HepG2 (cell line): ENCODE results near the gene SECTM1. TPM values are rescaled to one million over a fixed set of nuclear protein-coding genes. Genes with fewer than 3 reads are reported as not detected.

Experiments used
- ARID2 ChIP-seq: sonication (generic); formaldehyde crosslinking; IDR thresholded peaks from 2 replicates; pipeline ENCODE4 v1.8.1; 2022; ENCODE audit warnings: mild to moderate bottlenecking, missing genetic modification reagents, borderline replicate concordance
- MED1 ChIP-seq: sonication (generic); formaldehyde crosslinking; IDR thresholded peaks from 2 replicates; pipeline ENCODE4 v1.4.0; 2020; ENCODE audit warnings: missing genetic modification reagents
- SOX13 ChIP-seq, 3 experiments: fragments of 450-650 bp in 1 of 3; sonication (generic) in 1 of 3; formaldehyde crosslinking in 1 of 3; IDR thresholded peaks in 2 of 3; conservative IDR thresholded peaks in 1 of 3; 2 replicates each; pipeline versions ENCODE4 v1.5.0 to v1.6.1; 2016 to 2020; ENCODE audit warnings: antibody characterized with exemption in 1 of 3, mild to moderate bottlenecking in 1 of 3, missing compliant biosample characterization in 1 of 3, missing genetic modification reagents in 1 of 3, moderate library complexity in 1 of 3
- TAF1 ChIP-seq: sonication (generic); formaldehyde crosslinking; IDR thresholded peaks from 2 replicates; pipeline ENCODE4 v1.4.0; 2020; ENCODE audit warnings: missing genetic modification reagents
- TARDBP ChIP-seq: sonication (generic); formaldehyde crosslinking; IDR thresholded peaks from 2 replicates; pipeline ENCODE4 v1.8.0; 2022; ENCODE audit warnings: mild to moderate bottlenecking, missing genetic modification reagents
- TRIM24 ChIP-seq: sonication (generic); formaldehyde crosslinking; IDR thresholded peaks from 2 replicates; pipeline ENCODE4 v1.8.0; 2022; ENCODE audit warnings: mild to moderate bottlenecking, missing genetic modification reagents
- ZNF101 ChIP-seq: sonication (generic); formaldehyde crosslinking; IDR thresholded peaks from 2 replicates; pipeline ENCODE4 v1.4.0; 2020; ENCODE audit warnings: mild to moderate bottlenecking, low read depth, missing genetic modification reagents, borderline replicate concordance
- ZNF451 ChIP-seq: sonication (generic); formaldehyde crosslinking; IDR thresholded peaks from 2 replicates; pipeline ENCODE4 v1.5.0; 2020; ENCODE audit warnings: mild to moderate bottlenecking, missing genetic modification reagents
- ZNF652 ChIP-seq: IDR thresholded peaks from 2 replicates; pipeline ENCODE4 v1.6.1; 2016; ENCODE audit warnings: low read depth, borderline replicate concordance
- polyA plus RNA-seq, 8 experiments: library from polyadenylated mRNA; depleted of rRNA in 3 of 8; stranded (reverse) in 7 of 8; unstranded in 1 of 8; fragments of >200 nt; fragmentation: Illumina TruSeq in 4 of 8; extraction: Trizol in 4 of 8; gene quantifications; 2 replicates each; pipeline versions ENCODE4 v1.2.1 to v1.2.3, GENCODE V29; 2011 to 2016; ENCODE audit warnings: low read depth in 4 of 8, missing spikeins in 1 of 8, mixed read lengths in 1 of 8; ENCODE audit not compliant: insufficient read depth in 1 of 8
- total RNA-seq, 5 experiments: library from RNA; depleted of rRNA; stranded (reverse); fragments of >200 nt; fragmentation: Illumina TruSeq; extraction: Trizol; gene quantifications; 2 replicates each; pipeline ENCODE4 v1.2.3, GENCODE V29; 2016; ENCODE audit warnings: low read depth in 1 of 5
- TF ChIP-seq, protein P1 (sequence below): IDR thresholded peaks from 2 replicates; pipeline ENCODE4 v1.6.1; 2016; ENCODE audit warnings: low read depth, control low read depth
- TF ChIP-seq, protein P2 (sequence below): sonication (generic); formaldehyde crosslinking; IDR thresholded peaks from 2 replicates; pipeline ENCODE4 v1.5.1; 2020; ENCODE audit warnings: mild to moderate bottlenecking, missing genetic modification reagents, borderline replicate concordance
- TF ChIP-seq, protein P3 (sequence below): sonication (generic); formaldehyde crosslinking; IDR thresholded peaks from 2 replicates; pipeline ENCODE4 v1.5.0; 2020; ENCODE audit warnings: mild to moderate bottlenecking, missing genetic modification reagents
- TF ChIP-seq, protein P4 (sequence below): sonication (generic); formaldehyde crosslinking; IDR thresholded peaks from 2 replicates; pipeline ENCODE4 v1.5.1; 2020; ENCODE audit warnings: mild to moderate bottlenecking, missing genetic modification reagents, moderate library complexity
- TF ChIP-seq, protein P5 (sequence below): sonication (generic); formaldehyde crosslinking; IDR thresholded peaks from 2 replicates; pipeline ENCODE4 v1.4.0; 2020; ENCODE audit warnings: missing genetic modification reagents, mild to moderate bottlenecking, borderline replicate concordance

The SECTM1 gene
- total and polyA plus RNA-seq, 2 of the 13 experiments (the other 11 are each of a cell fraction or from before 2014, with no cell fraction given): 3.5 to 5.3 TPM

DNA sequence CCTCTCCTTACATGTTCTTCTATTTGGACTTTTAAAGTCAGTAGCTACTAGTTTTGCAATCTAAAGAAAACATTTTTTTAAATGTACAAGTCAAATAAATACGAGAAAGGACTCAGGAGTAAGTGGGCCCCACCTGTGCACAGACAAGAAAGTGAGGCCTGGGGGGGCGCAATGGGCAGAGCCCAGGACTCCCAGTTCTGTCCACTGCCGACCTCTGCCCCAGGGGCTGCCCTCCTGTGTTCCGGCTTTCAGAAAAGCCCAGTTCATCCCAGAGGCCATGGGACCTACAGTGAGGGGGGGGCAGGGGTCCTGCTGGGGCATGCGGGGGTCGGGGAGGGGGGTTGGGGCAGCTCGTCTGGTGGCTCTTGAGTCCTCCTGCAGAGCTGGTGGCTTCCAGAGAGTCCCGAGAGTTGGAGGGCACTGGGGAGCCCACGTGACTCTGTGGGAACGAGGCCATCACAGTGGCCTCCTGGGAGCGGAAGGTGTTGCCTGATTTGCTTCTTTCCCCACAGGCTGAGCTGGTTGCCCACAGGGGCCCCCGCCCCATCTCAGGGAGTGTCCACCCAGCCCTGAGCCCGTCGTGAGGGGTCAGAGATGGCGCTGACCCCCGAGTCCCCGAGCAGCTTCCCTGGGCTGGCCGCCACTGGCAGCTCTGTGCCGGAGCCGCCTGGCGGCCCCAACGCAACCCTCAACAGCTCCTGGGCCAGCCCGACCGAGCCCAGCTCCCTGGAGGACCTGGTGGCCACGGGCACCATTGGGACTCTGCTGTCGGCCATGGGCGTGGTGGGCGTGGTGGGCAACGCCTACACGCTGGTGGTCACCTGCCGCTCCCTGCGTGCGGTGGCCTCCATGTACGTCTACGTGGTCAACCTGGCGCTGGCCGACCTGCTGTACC lies 40.4 kb upstream of the SECTM1 start (continued):
- TF ChIP-seq, protein P1, sequence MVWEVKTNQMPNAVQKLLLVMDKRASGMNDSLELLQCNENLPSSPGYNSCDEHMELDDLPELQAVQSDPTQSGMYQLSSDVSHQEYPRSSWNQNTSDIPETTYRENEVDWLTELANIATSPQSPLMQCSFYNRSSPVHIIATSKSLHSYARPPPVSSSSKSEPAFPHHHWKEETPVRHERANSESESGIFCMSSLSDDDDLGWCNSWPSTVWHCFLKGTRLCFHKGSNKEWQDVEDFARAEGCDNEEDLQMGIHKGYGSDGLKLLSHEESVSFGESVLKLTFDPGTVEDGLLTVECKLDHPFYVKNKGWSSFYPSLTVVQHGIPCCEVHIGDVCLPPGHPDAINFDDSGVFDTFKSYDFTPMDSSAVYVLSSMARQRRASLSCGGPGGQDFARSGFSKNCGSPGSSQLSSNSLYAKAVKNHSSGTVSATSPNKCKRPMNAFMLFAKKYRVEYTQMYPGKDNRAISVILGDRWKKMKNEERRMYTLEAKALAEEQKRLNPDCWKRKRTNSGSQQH (CRISPR knock-in tag): no peak
- TF ChIP-seq, protein P2, sequence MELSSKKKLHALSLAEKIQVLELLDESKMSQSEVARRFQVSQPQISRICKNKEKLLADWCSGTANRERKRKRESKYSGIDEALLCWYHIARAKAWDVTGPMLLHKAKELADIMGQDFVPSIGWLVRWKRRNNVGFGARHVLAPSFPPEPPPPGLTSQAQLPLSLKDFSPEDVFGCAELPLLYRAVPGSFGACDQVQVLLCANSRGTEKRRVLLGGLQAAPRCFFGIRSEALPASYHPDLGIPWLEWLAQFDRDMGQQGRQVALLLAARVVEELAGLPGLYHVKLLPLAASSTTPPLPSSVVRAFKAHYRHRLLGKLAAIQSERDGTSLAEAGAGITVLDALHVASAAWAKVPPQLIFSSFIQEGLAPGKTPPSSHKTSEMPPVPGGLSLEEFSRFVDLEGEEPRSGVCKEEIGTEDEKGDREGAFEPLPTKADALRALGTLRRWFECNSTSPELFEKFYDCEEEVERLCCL (CRISPR knock-in tag): no peak
- TF ChIP-seq ZNF101 (CRISPR knock-in tag) (no peak), MED1 (CRISPR knock-in tag) (no peak), TRIM24 (CRISPR knock-in tag) (no peak), TARDBP (CRISPR knock-in tag) (no peak), ZNF652 (CRISPR knock-in tag) (no peak), TAF1 (CRISPR knock-in tag) (no peak), SOX13 (IDR thresholded peaks at IDR 0.05) (no peak), SOX13 (CRISPR knock-in tag; conservative IDR thresholded peaks at IDR 0.05 in 1 of 2, IDR thresholded peaks at IDR 0.05 in 1 of 2) (no peak), ZNF451 (CRISPR knock-in tag) (0 out of 2 replicates have a peak, but pooled peaks have one; percentile 27), ARID2 (no peak)
- TF ChIP-seq, protein P3, sequence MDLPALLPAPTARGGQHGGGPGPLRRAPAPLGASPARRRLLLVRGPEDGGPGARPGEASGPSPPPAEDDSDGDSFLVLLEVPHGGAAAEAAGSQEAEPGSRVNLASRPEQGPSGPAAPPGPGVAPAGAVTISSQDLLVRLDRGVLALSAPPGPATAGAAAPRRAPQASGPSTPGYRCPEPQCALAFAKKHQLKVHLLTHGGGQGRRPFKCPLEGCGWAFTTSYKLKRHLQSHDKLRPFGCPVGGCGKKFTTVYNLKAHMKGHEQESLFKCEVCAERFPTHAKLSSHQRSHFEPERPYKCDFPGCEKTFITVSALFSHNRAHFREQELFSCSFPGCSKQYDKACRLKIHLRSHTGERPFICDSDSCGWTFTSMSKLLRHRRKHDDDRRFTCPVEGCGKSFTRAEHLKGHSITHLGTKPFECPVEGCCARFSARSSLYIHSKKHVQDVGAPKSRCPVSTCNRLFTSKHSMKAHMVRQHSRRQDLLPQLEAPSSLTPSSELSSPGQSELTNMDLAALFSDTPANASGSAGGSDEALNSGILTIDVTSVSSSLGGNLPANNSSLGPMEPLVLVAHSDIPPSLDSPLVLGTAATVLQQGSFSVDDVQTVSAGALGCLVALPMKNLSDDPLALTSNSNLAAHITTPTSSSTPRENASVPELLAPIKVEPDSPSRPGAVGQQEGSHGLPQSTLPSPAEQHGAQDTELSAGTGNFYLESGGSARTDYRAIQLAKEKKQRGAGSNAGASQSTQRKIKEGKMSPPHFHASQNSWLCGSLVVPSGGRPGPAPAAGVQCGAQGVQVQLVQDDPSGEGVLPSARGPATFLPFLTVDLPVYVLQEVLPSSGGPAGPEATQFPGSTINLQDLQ (CRISPR knock-in tag): no peak
- TF ChIP-seq, protein P4, sequence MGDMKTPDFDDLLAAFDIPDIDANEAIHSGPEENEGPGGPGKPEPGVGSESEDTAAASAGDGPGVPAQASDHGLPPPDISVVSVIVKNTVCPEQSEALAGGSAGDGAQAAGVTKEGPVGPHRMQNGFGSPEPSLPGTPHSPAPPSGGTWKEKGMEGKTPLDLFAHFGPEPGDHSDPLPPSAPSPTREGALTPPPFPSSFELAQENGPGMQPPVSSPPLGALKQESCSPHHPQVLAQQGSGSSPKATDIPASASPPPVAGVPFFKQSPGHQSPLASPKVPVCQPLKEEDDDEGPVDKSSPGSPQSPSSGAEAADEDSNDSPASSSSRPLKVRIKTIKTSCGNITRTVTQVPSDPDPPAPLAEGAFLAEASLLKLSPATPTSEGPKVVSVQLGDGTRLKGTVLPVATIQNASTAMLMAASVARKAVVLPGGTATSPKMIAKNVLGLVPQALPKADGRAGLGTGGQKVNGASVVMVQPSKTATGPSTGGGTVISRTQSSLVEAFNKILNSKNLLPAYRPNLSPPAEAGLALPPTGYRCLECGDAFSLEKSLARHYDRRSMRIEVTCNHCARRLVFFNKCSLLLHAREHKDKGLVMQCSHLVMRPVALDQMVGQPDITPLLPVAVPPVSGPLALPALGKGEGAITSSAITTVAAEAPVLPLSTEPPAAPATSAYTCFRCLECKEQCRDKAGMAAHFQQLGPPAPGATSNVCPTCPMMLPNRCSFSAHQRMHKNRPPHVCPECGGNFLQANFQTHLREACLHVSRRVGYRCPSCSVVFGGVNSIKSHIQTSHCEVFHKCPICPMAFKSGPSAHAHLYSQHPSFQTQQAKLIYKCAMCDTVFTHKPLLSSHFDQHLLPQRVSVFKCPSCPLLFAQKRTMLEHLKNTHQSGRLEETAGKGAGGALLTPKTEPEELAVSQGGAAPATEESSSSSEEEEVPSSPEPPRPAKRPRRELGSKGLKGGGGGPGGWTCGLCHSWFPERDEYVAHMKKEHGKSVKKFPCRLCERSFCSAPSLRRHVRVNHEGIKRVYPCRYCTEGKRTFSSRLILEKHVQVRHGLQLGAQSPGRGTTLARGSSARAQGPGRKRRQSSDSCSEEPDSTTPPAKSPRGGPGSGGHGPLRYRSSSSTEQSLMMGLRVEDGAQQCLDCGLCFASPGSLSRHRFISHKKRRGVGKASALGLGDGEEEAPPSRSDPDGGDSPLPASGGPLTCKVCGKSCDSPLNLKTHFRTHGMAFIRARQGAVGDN (CRISPR knock-in tag): peak; percentile 55
- TF ChIP-seq, protein P5, sequence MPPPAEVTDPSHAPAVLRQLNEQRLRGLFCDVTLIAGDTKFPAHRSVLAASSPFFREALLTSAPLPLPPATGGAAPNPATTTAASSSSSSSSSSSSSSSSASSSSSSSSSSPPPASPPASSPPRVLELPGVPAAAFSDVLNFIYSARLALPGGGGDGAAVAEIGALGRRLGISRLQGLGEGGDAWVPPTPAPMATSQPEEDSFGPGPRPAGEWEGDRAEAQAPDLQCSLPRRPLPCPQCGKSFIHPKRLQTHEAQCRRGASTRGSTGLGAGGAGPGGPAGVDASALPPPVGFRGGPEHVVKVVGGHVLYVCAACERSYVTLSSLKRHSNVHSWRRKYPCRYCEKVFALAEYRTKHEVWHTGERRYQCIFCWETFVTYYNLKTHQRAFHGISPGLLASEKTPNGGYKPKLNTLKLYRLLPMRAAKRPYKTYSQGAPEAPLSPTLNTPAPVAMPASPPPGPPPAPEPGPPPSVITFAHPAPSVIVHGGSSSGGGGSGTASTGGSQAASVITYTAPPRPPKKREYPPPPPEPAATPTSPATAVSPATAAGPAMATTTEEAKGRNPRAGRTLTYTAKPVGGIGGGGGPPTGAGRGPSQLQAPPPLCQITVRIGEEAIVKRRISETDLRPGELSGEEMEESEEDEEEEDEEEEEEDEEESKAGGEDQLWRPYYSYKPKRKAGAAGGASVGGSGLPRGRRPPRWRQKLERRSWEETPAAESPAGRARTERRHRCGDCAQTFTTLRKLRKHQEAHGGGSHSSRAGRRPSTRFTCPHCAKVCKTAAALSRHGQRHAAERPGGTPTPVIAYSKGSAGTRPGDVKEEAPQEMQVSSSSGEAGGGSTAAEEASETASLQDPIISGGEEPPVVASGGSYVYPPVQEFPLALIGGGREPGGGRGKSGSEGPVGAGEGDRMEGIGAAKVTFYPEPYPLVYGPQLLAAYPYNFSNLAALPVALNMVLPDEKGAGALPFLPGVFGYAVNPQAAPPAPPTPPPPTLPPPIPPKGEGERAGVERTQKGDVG (CRISPR knock-in tag): no peak
